Stimulated activated CD8-positive, alpha-beta memory T cell treated with anti-CD3 and anti-CD28 coated beads, Interleukin-7, amount 100 ng/mL, for 4 hours (primary cell): Measurements from ENCODE around the gene VPS37D.
A peak's percentile ranks its signal among the peaks of the same experiment; 100 is the strongest.

Experiments
- DNase-seq, 2 donors: peaks; one replicate each; pipeline ENCODE4 v3.0.0-alpha.2; 2020; ENCODE audit warnings: low read depth in 2 of 2

Gene VPS37D

GRCh38 chr7:73680501-73680900 lies 12.9 kb downstream of the VPS37D start:
- DNase-seq: no peak

GRCh38 chr7:73681031-73681430 lies 13.4 kb downstream of the VPS37D start:
- DNase-seq: no peak

GRCh38 chr7:73682745-73683055 lies 15.1 kb downstream of the VPS37D start:
- no peak for DNase-seq

GRCh38 chr7:73683056-73683787 lies 15.6 kb downstream of the VPS37D start, which contains the start of the genes BUD23 and DNAJC30:
Gene BUD23 (plus strand): TSS chr7:73683597. CDS start chr7:73683626, 29 bp downstream.
Gene DNAJC30 (minus strand): TSS chr7:73683453. CDS start chr7:73683423, 30 bp downstream.
- DNase-seq: peak; percentile 95 to 96

- no peak for DNase-seq
Measured at GRCh38 chr7:73683788-73684693, 16.4 kb downstream of the VPS37D start.

- no peak for DNase-seq
Measured at GRCh38 chr7:73685311-73685710, 17.7 kb downstream of the VPS37D start.

- DNase-seq: no peak
Measured at GRCh38 chr7:73688288-73688687, 20.7 kb downstream of the VPS37D start.

GRCh38 chr7:73690646-73691045 lies 23.0 kb downstream of the VPS37D start:
- DNase-seq: no peak

- DNase-seq: no peak
Measured at GRCh38 chr7:73696372-73696771, 28.7 kb downstream of the VPS37D start.

GRCh38 chr7:73698410-73698809 lies 30.8 kb downstream of the VPS37D start:
- no peak for DNase-seq

GRCh38 chr7:73699370-73700068 lies 31.9 kb downstream of the VPS37D start:
- no peak for DNase-seq

- DNase-seq: no peak
Measured at GRCh38 chr7:73700069-73700423, 32.4 kb downstream of the VPS37D start.

- no peak for DNase-seq
Measured at GRCh38 chr7:73700581-73701134, 33.0 kb downstream of the VPS37D start.

GRCh38 chr7:73701357-73701995 lies 33.8 kb downstream of the VPS37D start:
- DNase-seq: no peak

- DNase-seq: no peak
Measured at GRCh38 chr7:73702226-73702625, 34.6 kb downstream of the VPS37D start.

- DNase-seq: no peak
Measured at GRCh38 chr7:73702665-73703064, 35.0 kb downstream of the VPS37D start.

GRCh38 chr7:73703225-73703624 lies 35.6 kb downstream of the VPS37D start:
- DNase-seq: no peak

- DNase-seq: no peak
Measured at GRCh38 chr7:73703757-73704639, 36.4 kb downstream of the VPS37D start.

GRCh38 chr7:73704640-73705550 lies 37.3 kb downstream of the VPS37D start:
- no peak for DNase-seq

- DNase-seq: no peak
Measured at GRCh38 chr7:73705551-73705920, 37.9 kb downstream of the VPS37D start.
